HCT116 (cell line): ENCODE results near the gene RPS28. TPM values are rescaled to one million over a fixed set of nuclear protein-coding genes. Genes with fewer than 3 reads are reported as not detected.

Experiments
- ATAC-seq: fragments of 200-7000 bp; cut with Tn5 transposase; 2 replicates; pipeline ENCODE4 v1.9.1; 2020; ENCODE audit warnings: mild to moderate bottlenecking, moderate library complexity
- BruUV-seq: library from RNA; stranded (reverse); fragments of 400-500 nt; replicated peaks from 2 replicates; lab custom pipeline; 2021; lab: Mats Ljungman, UMichigan
- CTCF ChIA-PET: fragments of 300-600 bp; sonication (Branson Sonifier 250); formaldehyde crosslinking; loops from one replicate; lab custom pipeline; 2021; ENCODE audit warnings: antibody characterized with exemption; lab: Charles Lee
- POLR2A ChIA-PET: fragments of 300-600, 350-600 bp; sonication (Branson Sonifier 250); formaldehyde crosslinking; loops from one replicate; lab custom pipeline; 2021; ENCODE audit warnings: antibody characterized with exemption; lab: Charles Lee
- RAD21 ChIA-PET, 2 experiments: fragments of 300-600 bp; sonication (Branson Sonifier 250); formaldehyde crosslinking; loops; one replicate each; lab custom pipeline; 2023; ENCODE audit warnings: low total read pairs in 2 of 2; ENCODE audit not compliant: uncharacterized antibody in 2 of 2, unreplicated experiment in 2 of 2, low non-redundant PET in 1 of 2; lab: Charles Lee
- DNase-seq: peaks from one replicate; pipeline ENCODE4 v3.0.0-alpha.2; 2010; ENCODE audit warnings: low read depth, low spot score
- H2AFZ ChIP-seq: fragments of 200-600 bp; shearing (Covaris generic), sonication (generic); 2 replicates; pipeline ENCODE4 v1.6.1; 2017; ENCODE audit warnings: low read depth, mixed run types, mixed read lengths, antibody characterized with exemption, low read length; ENCODE audit not compliant: poor library complexity, severe bottlenecking
- H3K27ac ChIP-seq: 2 replicates; pipeline ENCODE4 v1.5.1; 2012; ENCODE audit warnings: low read depth, low read length
- H3K27me3 ChIP-seq: fragments of 200-600 bp; sonication (generic); 2 replicates; pipeline ENCODE4 v1.6.1; 2016; ENCODE audit warnings: mixed run types, low read length, mixed read lengths; ENCODE audit not compliant: insufficient read depth
- H3K36me3 ChIP-seq, 2 experiments: fragments of 200-500 bp in 1 of 2; fragments of 200-600 bp in 1 of 2; sonication (Bioruptor generic) in 1 of 2; sonication (generic) in 1 of 2; 2 replicates each; pipeline versions ENCODE4 v1.5.1 to v1.6.1; 2014 to 2016; ENCODE audit warnings: low read length in 2 of 2, inconsistent platforms in 1 of 2, mixed read lengths in 1 of 2, mixed run types in 1 of 2; ENCODE audit not compliant: insufficient read depth in 2 of 2, control insufficient read depth in 1 of 2
- H3K4me1 ChIP-seq, 2 experiments: fragments of 200-600 bp in 1 of 2; sonication (generic) in 1 of 2; 2 replicates each; pipeline versions ENCODE4 v1.5.1 to v1.6.1; 2012 to 2017; ENCODE audit warnings: low read length in 2 of 2, inconsistent platforms in 1 of 2, mild to moderate bottlenecking in 1 of 2, mixed read lengths in 1 of 2, mixed run types in 1 of 2, moderate library complexity in 1 of 2; ENCODE audit not compliant: insufficient read depth in 2 of 2, control insufficient read depth in 1 of 2
- H3K4me2 ChIP-seq: fragments of 200-600 bp; sonication (generic); 2 replicates; pipeline ENCODE4 v1.6.1; 2017; ENCODE audit warnings: mixed run types, low read length, mixed read lengths
- H3K4me3 ChIP-seq, 2 experiments: fragments of 200-600 bp in 1 of 2; sonication (generic) in 1 of 2; replicated peaks in 1 of 2; 2 replicates each; pipeline ENCODE4 v1.5.1; 2011 to 2016; ENCODE audit warnings: low read length in 2 of 2, control low read depth in 1 of 2, low read depth in 1 of 2, mild to moderate bottlenecking in 1 of 2, mixed read lengths in 1 of 2, mixed run types in 1 of 2
- H3K79me2 ChIP-seq: fragments of 200-600 bp; sonication (generic); 2 replicates; pipeline ENCODE4 v1.6.1; 2017; ENCODE audit warnings: mild to moderate bottlenecking, mixed run types, low read length, moderate library complexity, mixed read lengths; ENCODE audit not compliant: insufficient read depth
- H3K9ac ChIP-seq: fragments of 200-600 bp; sonication (generic); 2 replicates; pipeline ENCODE4 v1.6.1; 2016; ENCODE audit warnings: low read length, mixed read lengths
- H3K9me2 ChIP-seq: fragments of 200-600 bp; sonication (generic), shearing (Covaris generic); 2 replicates; pipeline ENCODE4 v1.6.1; 2017; ENCODE audit warnings: mixed run types, mild to moderate bottlenecking, moderate library complexity; ENCODE audit not compliant: insufficient read depth
- H3K9me3 ChIP-seq, 2 experiments: fragments of 200-500 bp in 1 of 2; fragments of 200-600 bp in 1 of 2; sonication (Bioruptor generic) in 1 of 2; sonication (generic) in 1 of 2; 2 replicates each; pipeline ENCODE4 v1.6.1; 2014 to 2017; ENCODE audit warnings: low read length in 2 of 2, mixed read lengths in 2 of 2, inconsistent platforms in 1 of 2, low read depth in 1 of 2, mild to moderate bottlenecking in 1 of 2, mixed run types in 1 of 2, moderate library complexity in 1 of 2; ENCODE audit not compliant: control insufficient read depth in 1 of 2, insufficient read depth in 1 of 2
- H4K20me1 ChIP-seq: fragments of 200-600 bp; sonication (generic), shearing (Covaris generic); 2 replicates; pipeline ENCODE4 v1.6.1; 2017; ENCODE audit warnings: mixed run types, mild to moderate bottlenecking, moderate library complexity; ENCODE audit not compliant: insufficient read depth
- CBX3 ChIP-seq: IDR thresholded peaks from 2 replicates; pipeline ENCODE4 v1.6.1; 2012; ENCODE audit warnings: low read depth
- CEBPB ChIP-seq: IDR thresholded peaks from 2 replicates; pipeline ENCODE4 v1.6.1; 2012; ENCODE audit warnings: low read depth
- EGR1 ChIP-seq: IDR thresholded peaks from 2 replicates; pipeline ENCODE4 v1.6.1; 2012; ENCODE audit warnings: low read depth
- ELF1 ChIP-seq: IDR thresholded peaks from 2 replicates; pipeline ENCODE4 v1.6.1; 2012; ENCODE audit warnings: low read depth, borderline replicate concordance
- EZH2 ChIP-seq: fragments of 200-600 bp; sonication (generic); IDR thresholded peaks from 2 replicates; pipeline ENCODE4 v1.6.1; 2017; ENCODE audit warnings: antibody characterized with exemption, mixed run types
- EZH2phosphoT487 ChIP-seq: fragments of 200-600 bp; IDR thresholded peaks from 2 replicates; pipeline ENCODE4 v1.6.1; 2018; ENCODE audit warnings: antibody characterized with exemption, borderline replicate concordance
- FOSL1 ChIP-seq: IDR thresholded peaks from 2 replicates; pipeline ENCODE4 v1.6.1; 2012; ENCODE audit warnings: low read depth
- JUND ChIP-seq: IDR thresholded peaks from 2 replicates; pipeline ENCODE4 v1.6.1; 2012
- POLR2A ChIP-seq: IDR thresholded peaks from 2 replicates; pipeline ENCODE4 v1.7.0; 2011; ENCODE audit warnings: borderline replicate concordance; ENCODE audit not compliant: insufficient read depth, insufficient read length; ENCODE audit errors: extremely low read depth
- POLR2AphosphoS5 ChIP-seq: IDR thresholded peaks from 2 replicates; pipeline ENCODE4 v1.6.1; 2011; ENCODE audit warnings: mild to moderate bottlenecking, low read depth, low read length, moderate library complexity
- RAD21 ChIP-seq: IDR thresholded peaks from 2 replicates; pipeline ENCODE4 v1.6.1; 2012; ENCODE audit warnings: low read depth, mild to moderate bottlenecking
- SIN3A ChIP-seq: IDR thresholded peaks from 2 replicates; pipeline ENCODE4 v1.6.1; 2012; ENCODE audit warnings: low read depth
- SRF ChIP-seq: IDR thresholded peaks from 2 replicates; pipeline ENCODE4 v1.6.1; 2012; ENCODE audit warnings: low read depth
- TCF7L2 ChIP-seq: IDR thresholded peaks from 2 replicates; pipeline ENCODE4 v1.7.0; 2011; ENCODE audit warnings: borderline replicate concordance, inconsistent platforms; ENCODE audit not compliant: insufficient read depth, insufficient read length; ENCODE audit errors: extremely low read depth
- YY1 ChIP-seq: IDR thresholded peaks from 2 replicates; pipeline ENCODE4 v1.6.1; 2011; ENCODE audit warnings: low read length, low read depth, moderate library complexity, mild to moderate bottlenecking; ENCODE audit not compliant: insufficient replicate concordance; ENCODE audit errors: extremely low read depth
- ZFX ChIP-seq: fragments of 450-650 bp; IDR thresholded peaks from 2 replicates; pipeline ENCODE4 v1.6.1; 2017
- ZNF274 ChIP-seq: fragments of 200-500 bp; sonication (Bioruptor generic); IDR thresholded peaks from 2 replicates; pipeline ENCODE4 v1.6.1; 2014; ENCODE audit warnings: mild to moderate bottlenecking, low read depth, low read length, inconsistent platforms
- intact Hi-C: fragments of 100-400 bp; cut with micrococcal nuclease; formaldehyde crosslinking; loops from 2 replicates; pipeline ENCODE4 v1.10.0; 2022
- total RNA-seq: library from RNA; stranded (reverse); gene quantifications from one replicate; pipeline ENCODE4 v1.2.1, GENCODE V29; 2021; ENCODE audit not compliant: unreplicated experiment
- TF ChIP-seq, protein P1 (sequence below): IDR thresholded peaks from 2 replicates; pipeline ENCODE4 v1.6.1; 2012
- TF ChIP-seq, protein P2 (sequence below): IDR thresholded peaks from 2 replicates; pipeline ENCODE4 v1.6.1; 2012; ENCODE audit warnings: low read depth
- TF ChIP-seq, protein P3 (sequence below): IDR thresholded peaks from 2 replicates; pipeline ENCODE4 v1.6.1; 2012
- TF ChIP-seq, protein P4 (sequence below), 3 experiments: fragments of 200-600 bp in 1 of 3; sonication (generic) in 1 of 3; IDR thresholded peaks in 2 of 3; conservative IDR thresholded peaks in 1 of 3; 2 replicates each; pipeline ENCODE4 v1.5.1; 2012 to 2017; ENCODE audit warnings: low read depth in 2 of 3, low read length in 2 of 3, antibody characterized with exemption in 1 of 3, borderline replicate concordance in 1 of 3, control low read depth in 1 of 3, mild to moderate bottlenecking in 1 of 3, mixed read lengths in 1 of 3, mixed run types in 1 of 3, moderate library complexity in 1 of 3; ENCODE audit not compliant: insufficient read depth in 1 of 3

The RPS28 gene
- total RNA-seq, 1 experiment from 2014 or later, result 2,379 TPM

DNA sequence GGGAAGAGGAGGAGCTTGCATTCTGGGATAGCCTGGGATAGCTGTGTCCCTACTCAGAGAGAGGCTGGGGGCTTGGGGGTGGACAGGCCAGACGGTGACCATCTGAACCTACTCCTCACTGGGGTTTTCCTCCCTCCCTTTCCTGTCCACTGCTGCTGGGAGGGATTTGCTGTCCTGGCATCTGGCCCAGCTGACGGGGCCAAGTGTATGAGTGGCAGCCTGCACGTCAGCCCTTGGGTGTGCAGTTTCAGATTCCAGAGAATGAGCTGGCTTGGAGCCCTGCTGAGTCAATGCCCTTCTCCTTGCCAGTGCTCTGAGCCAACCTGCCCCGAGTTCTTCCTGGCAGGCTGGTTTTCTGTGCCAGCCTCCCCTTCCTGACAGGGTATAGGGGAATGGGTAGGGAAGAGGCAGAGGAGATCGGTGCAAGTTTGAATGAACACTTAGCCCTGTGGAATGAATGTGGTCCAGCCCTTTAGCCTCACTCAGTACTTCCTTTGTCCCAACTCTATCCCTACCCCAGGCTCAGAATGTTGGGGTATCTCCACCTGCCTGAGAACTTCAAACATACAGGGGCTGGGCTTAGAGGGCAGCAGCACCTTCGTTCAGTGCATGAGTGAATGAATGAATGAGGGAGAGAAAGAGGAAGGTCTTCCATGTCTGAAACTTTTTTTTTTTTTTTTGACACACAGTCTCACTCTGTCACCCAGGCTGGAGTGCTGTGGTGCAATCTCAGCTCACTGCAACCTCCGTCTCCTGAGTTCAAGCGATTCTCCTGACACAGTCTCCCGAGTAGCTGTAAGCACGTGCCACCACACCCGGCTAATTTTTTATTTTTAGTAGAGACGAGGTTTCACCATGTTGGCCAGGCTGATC is 40.9 kb downstream of the RPS28 start:
- BruUV-seq, result no TSS peak
- H3K27me3 ChIP-seq, result no peaks in the 10 kb centered on the region
- no peaks in the 10 kb centered on the region; a peak in 1 of 4 replicates for H3K36me3 ChIP-seq
- H3K4me1 ChIP-seq, result peaks cover 46 to 83% of the 10 kb centered on the region in 2 experiments
- ATAC-seq, result peak; percentile 76
- intact Hi-C loops, result loop anchor here (1.0 kb wide), 1 partner anchor 28 kb away; the partner anchor contains the start of gene RAB11B
- peak overlapping the region; percentile 100 for H3K4me2 ChIP-seq
- H3K4me3 ChIP-seq, result peak overlapping the region in 1 of 2 experiments; percentile 40; a peak in 3 of 4 replicates
- peak overlapping the region; percentile 90 for H3K27ac ChIP-seq
- peak overlapping the region; percentile 38 for H2AFZ ChIP-seq
- ChIA-PET POLR2A (interaction anchor here (0.6 to 2.3 kb wide), 9 partner anchors 7 to 152 kb away, joined by 3 to 20 read pairs (median 5); partner anchors contain the start of genes RAB11B and ZNF414), CTCF (interaction anchor here (0.7 to 3.3 kb wide), 4 partner anchors 8 to 1615 kb away, joined by 3 to 20 read pairs (median 6); no protein-coding TSS in a partner anchor), RAD21 (no interaction called here)
- peak overlapping the region; percentile 57 for H3K9ac ChIP-seq
- peak; percentile 95 for DNase-seq
- H3K9me2 ChIP-seq, result no peaks in the 10 kb centered on the region
- no peaks in the 10 kb centered on the region for H4K20me1 ChIP-seq
- H3K79me2 ChIP-seq, result no peaks in the 10 kb centered on the region
- no peaks in the 10 kb centered on the region for H3K9me3 ChIP-seq
- no peak for TF ChIP-seq RAD21
- TF ChIP-seq CBX3, result peak; percentile 95; the same call in 1 of the 2 replicates
- TF ChIP-seq POLR2AphosphoS5, result peak; percentile 80
- TF ChIP-seq SIN3A, result peak; percentile 73
- no peak for TF ChIP-seq EZH2phosphoT487
- no peak for TF ChIP-seq CEBPB
- TF ChIP-seq JUND, result peak; percentile 77
- TF ChIP-seq SRF, result no peak; the same call in 1 of the 2 replicates
- no peak for TF ChIP-seq ELF1
- TF ChIP-seq, protein P1, sequence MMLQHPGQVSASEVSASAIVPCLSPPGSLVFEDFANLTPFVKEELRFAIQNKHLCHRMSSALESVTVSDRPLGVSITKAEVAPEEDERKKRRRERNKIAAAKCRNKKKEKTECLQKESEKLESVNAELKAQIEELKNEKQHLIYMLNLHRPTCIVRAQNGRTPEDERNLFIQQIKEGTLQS, result no peak
- no peak for TF ChIP-seq ZNF274
- TF ChIP-seq EGR1, result no peak
- no peak for TF ChIP-seq POLR2A
- peak; percentile 65; the same call in 1 of the 2 replicates for TF ChIP-seq FOSL1
- TF ChIP-seq YY1, result peak; percentile 59
- TF ChIP-seq, protein P2, sequence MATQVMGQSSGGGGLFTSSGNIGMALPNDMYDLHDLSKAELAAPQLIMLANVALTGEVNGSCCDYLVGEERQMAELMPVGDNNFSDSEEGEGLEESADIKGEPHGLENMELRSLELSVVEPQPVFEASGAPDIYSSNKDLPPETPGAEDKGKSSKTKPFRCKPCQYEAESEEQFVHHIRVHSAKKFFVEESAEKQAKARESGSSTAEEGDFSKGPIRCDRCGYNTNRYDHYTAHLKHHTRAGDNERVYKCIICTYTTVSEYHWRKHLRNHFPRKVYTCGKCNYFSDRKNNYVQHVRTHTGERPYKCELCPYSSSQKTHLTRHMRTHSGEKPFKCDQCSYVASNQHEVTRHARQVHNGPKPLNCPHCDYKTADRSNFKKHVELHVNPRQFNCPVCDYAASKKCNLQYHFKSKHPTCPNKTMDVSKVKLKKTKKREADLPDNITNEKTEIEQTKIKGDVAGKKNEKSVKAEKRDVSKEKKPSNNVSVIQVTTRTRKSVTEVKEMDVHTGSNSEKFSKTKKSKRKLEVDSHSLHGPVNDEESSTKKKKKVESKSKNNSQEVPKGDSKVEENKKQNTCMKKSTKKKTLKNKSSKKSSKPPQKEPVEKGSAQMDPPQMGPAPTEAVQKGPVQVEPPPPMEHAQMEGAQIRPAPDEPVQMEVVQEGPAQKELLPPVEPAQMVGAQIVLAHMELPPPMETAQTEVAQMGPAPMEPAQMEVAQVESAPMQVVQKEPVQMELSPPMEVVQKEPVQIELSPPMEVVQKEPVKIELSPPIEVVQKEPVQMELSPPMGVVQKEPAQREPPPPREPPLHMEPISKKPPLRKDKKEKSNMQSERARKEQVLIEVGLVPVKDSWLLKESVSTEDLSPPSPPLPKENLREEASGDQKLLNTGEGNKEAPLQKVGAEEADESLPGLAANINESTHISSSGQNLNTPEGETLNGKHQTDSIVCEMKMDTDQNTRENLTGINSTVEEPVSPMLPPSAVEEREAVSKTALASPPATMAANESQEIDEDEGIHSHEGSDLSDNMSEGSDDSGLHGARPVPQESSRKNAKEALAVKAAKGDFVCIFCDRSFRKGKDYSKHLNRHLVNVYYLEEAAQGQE, result no peak
- peak; percentile 12 for TF ChIP-seq TCF7L2
- TF ChIP-seq, protein P3, sequence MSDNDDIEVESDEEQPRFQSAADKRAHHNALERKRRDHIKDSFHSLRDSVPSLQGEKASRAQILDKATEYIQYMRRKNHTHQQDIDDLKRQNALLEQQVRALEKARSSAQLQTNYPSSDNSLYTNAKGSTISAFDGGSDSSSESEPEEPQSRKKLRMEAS, result peak; percentile 70
- TF ChIP-seq EZH2, result no peak
- TF ChIP-seq, protein P4, sequence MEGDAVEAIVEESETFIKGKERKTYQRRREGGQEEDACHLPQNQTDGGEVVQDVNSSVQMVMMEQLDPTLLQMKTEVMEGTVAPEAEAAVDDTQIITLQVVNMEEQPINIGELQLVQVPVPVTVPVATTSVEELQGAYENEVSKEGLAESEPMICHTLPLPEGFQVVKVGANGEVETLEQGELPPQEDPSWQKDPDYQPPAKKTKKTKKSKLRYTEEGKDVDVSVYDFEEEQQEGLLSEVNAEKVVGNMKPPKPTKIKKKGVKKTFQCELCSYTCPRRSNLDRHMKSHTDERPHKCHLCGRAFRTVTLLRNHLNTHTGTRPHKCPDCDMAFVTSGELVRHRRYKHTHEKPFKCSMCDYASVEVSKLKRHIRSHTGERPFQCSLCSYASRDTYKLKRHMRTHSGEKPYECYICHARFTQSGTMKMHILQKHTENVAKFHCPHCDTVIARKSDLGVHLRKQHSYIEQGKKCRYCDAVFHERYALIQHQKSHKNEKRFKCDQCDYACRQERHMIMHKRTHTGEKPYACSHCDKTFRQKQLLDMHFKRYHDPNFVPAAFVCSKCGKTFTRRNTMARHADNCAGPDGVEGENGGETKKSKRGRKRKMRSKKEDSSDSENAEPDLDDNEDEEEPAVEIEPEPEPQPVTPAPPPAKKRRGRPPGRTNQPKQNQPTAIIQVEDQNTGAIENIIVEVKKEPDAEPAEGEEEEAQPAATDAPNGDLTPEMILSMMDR (IDR thresholded peaks at IDR 0.05 in 2 of 3, conservative IDR thresholded peaks at IDR 0.05 in 1 of 3; ENCODE audit: borderline replicate concordance in 1 of 3, insufficient read depth in 1 of 3, low read depth in 2 of 3, low read length in 2 of 3), result no peak
- no peak for TF ChIP-seq ZFX
